ENCODE measurements around the gene LLGL2. TPM values are rescaled to one million over a fixed set of nuclear protein-coding genes. Genes with fewer than 3 reads are reported as not detected.

LLGL2 gene
- total and polyA plus RNA-seq, 2 donors (not counting 1 experiment from before 2014, with no cell fraction given), result 40.6 to 52.0 TPM

DNA sequence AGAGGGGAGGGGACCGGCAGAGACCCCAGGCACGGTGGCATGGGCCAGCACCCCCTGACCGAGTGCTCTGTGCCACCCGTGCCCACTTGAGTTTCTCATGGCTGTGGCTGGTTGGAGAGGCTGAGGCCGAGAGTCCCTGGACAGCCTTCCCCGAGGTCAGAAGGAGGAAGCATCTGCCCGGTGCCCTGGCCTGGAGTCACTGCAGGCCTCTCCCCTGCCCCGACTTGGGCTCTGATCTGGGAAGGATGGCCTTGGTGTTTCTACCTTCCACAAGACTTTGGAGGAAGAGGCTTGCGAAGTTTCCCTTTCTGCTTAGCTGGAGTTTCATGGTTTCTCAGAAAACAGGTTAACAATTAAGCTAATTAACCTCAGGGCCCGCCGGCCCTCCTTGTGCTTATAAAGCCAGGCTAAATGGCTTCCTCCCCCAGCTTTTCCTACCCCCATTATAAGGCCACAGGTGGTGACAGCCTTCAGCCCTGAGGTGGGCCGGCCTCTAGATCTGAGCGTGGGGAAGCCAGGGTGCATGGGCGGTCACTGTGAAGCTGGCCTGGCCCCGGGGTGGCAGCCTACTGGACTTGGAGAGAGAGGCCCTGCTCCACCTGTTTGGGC lies 17.3 kb downstream of the LLGL2 start:
- Histone ChIP-seq H3K79me2 (ENCODE audit: control insufficient read depth, insufficient read depth, low read length) (no peaks in the 10 kb centered on the region), H3K9me3 (ENCODE audit: control extremely low read depth in 1 of 3, control insufficient read depth in 2 of 3, insufficient read depth in 1 of 3, low read length in 2 of 3) (no peaks in the 10 kb centered on the region), H3K27me3 (replicated peaks in 1 of 4; ENCODE audit: control extremely low read depth in 1 of 4, control insufficient read depth in 3 of 4, insufficient read depth in 4 of 4, low read length in 3 of 4) (no peaks in the 10 kb centered on the region), H3K9ac (ENCODE audit: low read length) (no peak overlapping the region), H3K36me3 (replicated peaks in 1 of 2; ENCODE audit: control extremely low read depth in 1 of 2, control insufficient read depth in 1 of 2, extremely low read depth in 1 of 2, insufficient read depth in 2 of 2, low read length in 1 of 2) (peaks cover 0 to 5% of the 10 kb centered on the region in 2 experiments), H3K4me1 (ENCODE audit: control insufficient read depth in 2 of 2, insufficient read depth in 2 of 2, low read length in 2 of 2) (no peaks in the 10 kb centered on the region), H3K4me2 (replicated peaks; ENCODE audit: low read depth, low read length, poor library complexity, severe bottlenecking) (no peak overlapping the region), H4K20me1 (ENCODE audit: control insufficient read depth, insufficient read depth, low read length, poor library complexity, severe bottlenecking) (no peaks in the 10 kb centered on the region), H3K4me3 (ENCODE audit: control extremely low read depth in 1 of 5, extremely low read depth in 1 of 5, insufficient read depth in 1 of 5, low read depth in 2 of 5, low read length in 4 of 5) (no peak overlapping the region), H2AFZ (ENCODE audit: insufficient read depth, low read depth, low read length, poor library complexity, severe bottlenecking) (no peak overlapping the region), H3K27ac (ENCODE audit: low read length in 2 of 2) (no peak overlapping the region)
- Mint-ChIP-seq H3K4me3 (no peak overlapping the region), H3K9me3 (ENCODE audit: insufficient read depth) (no peaks in the 10 kb centered on the region), H3K27me3 (no peaks in the 10 kb centered on the region), H3K27ac (no peak overlapping the region), H3K4me1 (no peaks in the 10 kb centered on the region)
- CTCF ChIA-PET, result interaction anchor here (1.4 kb wide), 1 partner anchor 11 kb away, joined by 4 read pairs; no protein-coding TSS in a partner anchor
- POLR2A ChIA-PET, result interaction anchor here (0.5 kb wide), 1 partner anchor 130 kb away, joined by 3 read pairs; no protein-coding TSS in a partner anchor
- no peak for TF ChIP-seq EZH2 (IDR thresholded peaks at IDR 0.05; ENCODE audit: borderline replicate concordance, insufficient read depth, low read depth, low read length, poor library complexity, severe bottlenecking)
- TF ChIP-seq, protein P1, sequence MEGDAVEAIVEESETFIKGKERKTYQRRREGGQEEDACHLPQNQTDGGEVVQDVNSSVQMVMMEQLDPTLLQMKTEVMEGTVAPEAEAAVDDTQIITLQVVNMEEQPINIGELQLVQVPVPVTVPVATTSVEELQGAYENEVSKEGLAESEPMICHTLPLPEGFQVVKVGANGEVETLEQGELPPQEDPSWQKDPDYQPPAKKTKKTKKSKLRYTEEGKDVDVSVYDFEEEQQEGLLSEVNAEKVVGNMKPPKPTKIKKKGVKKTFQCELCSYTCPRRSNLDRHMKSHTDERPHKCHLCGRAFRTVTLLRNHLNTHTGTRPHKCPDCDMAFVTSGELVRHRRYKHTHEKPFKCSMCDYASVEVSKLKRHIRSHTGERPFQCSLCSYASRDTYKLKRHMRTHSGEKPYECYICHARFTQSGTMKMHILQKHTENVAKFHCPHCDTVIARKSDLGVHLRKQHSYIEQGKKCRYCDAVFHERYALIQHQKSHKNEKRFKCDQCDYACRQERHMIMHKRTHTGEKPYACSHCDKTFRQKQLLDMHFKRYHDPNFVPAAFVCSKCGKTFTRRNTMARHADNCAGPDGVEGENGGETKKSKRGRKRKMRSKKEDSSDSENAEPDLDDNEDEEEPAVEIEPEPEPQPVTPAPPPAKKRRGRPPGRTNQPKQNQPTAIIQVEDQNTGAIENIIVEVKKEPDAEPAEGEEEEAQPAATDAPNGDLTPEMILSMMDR (IDR thresholded peaks at IDR 0.05), result no peak
- 94% methylated on average over 14 of the region's 15 CpGs for WGBS (ENCODE audit: insufficient coverage)
- ATAC-seq (ENCODE audit: low read depth) (no peak), DNase-seq (no peak)
- intact Hi-C loops (cut with micrococcal nuclease), result no loop called here

DNA sequence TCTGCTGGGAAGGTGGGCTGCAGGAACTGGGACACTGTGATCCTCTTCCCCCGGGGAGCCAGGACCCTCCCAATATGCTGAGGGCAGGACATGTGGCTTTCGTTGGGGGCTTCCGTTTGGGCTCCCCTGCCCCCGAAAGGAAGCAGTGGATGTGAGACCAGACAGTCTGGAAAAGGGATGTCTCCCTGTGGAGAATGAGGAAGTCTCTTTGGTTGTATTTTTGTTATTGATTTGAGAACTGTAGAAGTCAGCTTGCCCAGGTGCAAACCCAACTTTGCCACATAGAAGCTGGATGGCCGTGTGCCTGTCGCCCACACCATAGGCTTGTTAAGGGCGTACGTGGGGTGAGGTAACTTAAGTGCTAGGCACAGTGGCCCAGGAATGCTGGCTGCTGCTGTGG lies 18.8 kb downstream of the LLGL2 start:
- Histone ChIP-seq H3K9me3 (ENCODE audit: control extremely low read depth in 1 of 3, control insufficient read depth in 2 of 3, insufficient read depth in 1 of 3, low read length in 2 of 3) (no peaks in the 10 kb centered on the region), H3K9ac (ENCODE audit: low read length) (no peak overlapping the region), H3K4me3 (ENCODE audit: control extremely low read depth in 1 of 5, extremely low read depth in 1 of 5, insufficient read depth in 1 of 5, low read depth in 2 of 5, low read length in 4 of 5) (no peak overlapping the region), H3K79me2 (ENCODE audit: control insufficient read depth, insufficient read depth, low read length) (no peaks in the 10 kb centered on the region), H4K20me1 (ENCODE audit: control insufficient read depth, insufficient read depth, low read length, poor library complexity, severe bottlenecking) (no peaks in the 10 kb centered on the region), H3K27me3 (replicated peaks in 1 of 4; ENCODE audit: control extremely low read depth in 1 of 4, control insufficient read depth in 3 of 4, insufficient read depth in 4 of 4, low read length in 3 of 4) (no peaks in the 10 kb centered on the region), H3K4me2 (replicated peaks; ENCODE audit: low read depth, low read length, poor library complexity, severe bottlenecking) (no peak overlapping the region), H2AFZ (ENCODE audit: insufficient read depth, low read depth, low read length, poor library complexity, severe bottlenecking) (no peak overlapping the region), H3K4me1 (ENCODE audit: control insufficient read depth in 2 of 2, insufficient read depth in 2 of 2, low read length in 2 of 2) (no peaks in the 10 kb centered on the region), H3K27ac (ENCODE audit: low read length in 2 of 2) (no peak overlapping the region), H3K36me3 (replicated peaks in 1 of 2; ENCODE audit: control extremely low read depth in 1 of 2, control insufficient read depth in 1 of 2, extremely low read depth in 1 of 2, insufficient read depth in 2 of 2, low read length in 1 of 2) (peaks cover 0 to 5% of the 10 kb centered on the region in 2 experiments)
- intact Hi-C loops (cut with micrococcal nuclease), result no loop called here
- no peak overlapping the region for H3K27ac Mint-ChIP-seq
- TF ChIP-seq, protein P1 (IDR thresholded peaks at IDR 0.05), result no peak
- TF ChIP-seq EZH2 (IDR thresholded peaks at IDR 0.05; ENCODE audit: borderline replicate concordance, insufficient read depth, low read depth, low read length, poor library complexity, severe bottlenecking), result no peak
- ATAC-seq (ENCODE audit: low read depth) (no peak), DNase-seq (no peak)
- H3K4me3 Mint-ChIP-seq, result no peak overlapping the region
- H3K27me3 Mint-ChIP-seq, result no peaks in the 10 kb centered on the region
- WGBS (ENCODE audit: insufficient coverage), result 93% methylated on average over 7 of the region's 8 CpGs
- H3K4me1 Mint-ChIP-seq, result peaks cover 3% of the 10 kb centered on the region
- H3K9me3 Mint-ChIP-seq (ENCODE audit: insufficient read depth), result no peaks in the 10 kb centered on the region
- CTCF ChIA-PET, result no interaction called here
- POLR2A ChIA-PET, result no interaction called here
